Mesodermal cell (in vitro differentiated cells): Measurements from ENCODE around the gene RBMS3.
A peak's percentile ranks its signal among the peaks of the same experiment; 100 is the strongest.

Experiments used
- H3K27ac ChIP-seq: 2 replicates; pipeline ENCODE4 v1.7.0; 2013; ENCODE audit warnings: mild to moderate bottlenecking, low read depth, low read length, moderate library complexity; ENCODE audit not compliant: severe bottlenecking
- H3K36me3 ChIP-seq: 2 replicates; pipeline ENCODE4 v1.7.1; 2013; ENCODE audit warnings: mild to moderate bottlenecking, low read length, moderate library complexity; ENCODE audit not compliant: control insufficient read depth, insufficient read depth
- H3K4me1 ChIP-seq: one replicate; pipeline ENCODE4 v1.7.1; 2013; ENCODE audit warnings: mild to moderate bottlenecking, low read length; ENCODE audit not compliant: insufficient read depth, control insufficient read depth, poor library complexity, severe bottlenecking
- H3K4me3 ChIP-seq: 2 replicates; pipeline ENCODE4 v1.7.0; 2013; ENCODE audit warnings: low read length, control low read depth, mild to moderate bottlenecking; ENCODE audit not compliant: insufficient read depth, poor library complexity, severe bottlenecking; ENCODE audit errors: extremely low read depth
- H3K9me3 ChIP-seq: 2 replicates; pipeline ENCODE4 v1.7.1; 2013; ENCODE audit warnings: mild to moderate bottlenecking, low read length, moderate library complexity; ENCODE audit not compliant: control insufficient read depth
- WGBS, 2 experiments: methylation state at CpG; one replicate each; pipeline ENCODE4 v1.1.5; 2013; ENCODE audit warnings: missing lambda C conversion rate in 2 of 2; ENCODE audit not compliant: insufficient coverage in 2 of 2; 5-methylcytosine and 5-hydroxymethylcytosine counted together

The RBMS3 gene

GRCh38 chr3:29275309-29275708 lies 5.6 kb upstream of the RBMS3 start:
- Histone ChIP-seq H3K36me3 (no peaks in the 10 kb centered on the region), H3K27ac (no peak overlapping the region), H3K4me3 (no peak overlapping the region), H3K9me3 (no peaks in the 10 kb centered on the region), H3K4me1 (peaks cover 13% of the 10 kb centered on the region)
- WGBS, 2 experiments, result 100% methylated on average over 1 to 2 of the region's 3 CpGs

GRCh38 chr3:29277249-29277648 lies 3.6 kb upstream of the RBMS3 start:
- H3K27ac ChIP-seq, result no peak overlapping the region
- peaks cover 13% of the 10 kb centered on the region for H3K4me1 ChIP-seq
- no peaks in the 10 kb centered on the region for H3K9me3 ChIP-seq
- 93 to 97% methylated on average over 2 to 5 of the region's 6 CpGs for WGBS, 2 experiments
- no peaks in the 10 kb centered on the region for H3K36me3 ChIP-seq
- H3K4me3 ChIP-seq, result no peak overlapping the region

GRCh38 chr3:29279286-29279685 lies 1.6 kb upstream of the RBMS3 start:
- H3K27ac ChIP-seq, result peak overlapping the region; percentile 39
- 76 to 80% methylated on average over 4 of the region's 4 CpGs for WGBS, 2 experiments
- peak overlapping the region; percentile 71 for H3K4me3 ChIP-seq
- peaks cover 13% of the 10 kb centered on the region for H3K4me1 ChIP-seq
- no peaks in the 10 kb centered on the region for H3K9me3 ChIP-seq
- H3K36me3 ChIP-seq, result no peaks in the 10 kb centered on the region

GRCh38 chr3:29279806-29280205 lies 1.1 kb upstream of the RBMS3 start:
- peak overlapping the region; percentile 71 for H3K4me3 ChIP-seq
- 70 to 92% methylated on average over 3 to 7 of the region's 8 CpGs for WGBS, 2 experiments
- peaks cover 13% of the 10 kb centered on the region for H3K4me1 ChIP-seq
- H3K36me3 ChIP-seq, result no peaks in the 10 kb centered on the region
- H3K9me3 ChIP-seq, result no peaks in the 10 kb centered on the region
- no peak overlapping the region for H3K27ac ChIP-seq

- H3K4me3 ChIP-seq, result peak overlapping the region; percentile 71
- H3K27ac ChIP-seq, result peak overlapping the region; percentile 95
- H3K9me3 ChIP-seq, result no peaks in the 10 kb centered on the region
- peaks cover 19% of the 10 kb centered on the region for H3K4me1 ChIP-seq
- WGBS, 2 experiments, result no CpG with 5 or more reads among the region's 3 CpGs
- H3K36me3 ChIP-seq, result no peaks in the 10 kb centered on the region
Measured at GRCh38 chr3:29281094-29281343, 148 bp downstream of the RBMS3 start.

- H3K4me3 ChIP-seq, result peak overlapping the region; percentile 71
- H3K4me1 ChIP-seq, result peaks cover 24% of the 10 kb centered on the region
- 0 to 3% methylated on average over 3 to 8 of the region's 18 CpGs for WGBS, 2 experiments
- H3K9me3 ChIP-seq, result no peaks in the 10 kb centered on the region
- peak overlapping the region; percentile 95 for H3K27ac ChIP-seq
- H3K36me3 ChIP-seq, result no peaks in the 10 kb centered on the region
Measured at GRCh38 chr3:29281344-29282241, 722 bp downstream of the RBMS3 start.

GRCh38 chr3:29282427-29283230 lies 1.8 kb downstream of the RBMS3 start:
- H3K36me3 ChIP-seq, result no peaks in the 10 kb centered on the region
- WGBS, 2 experiments, result 15 to 62% methylated on average over 4 to 6 of the region's 13 CpGs
- H3K4me3 ChIP-seq, result peak overlapping the region; percentile 71
- peak overlapping the region; percentile 95 for H3K27ac ChIP-seq
- peaks cover 24% of the 10 kb centered on the region for H3K4me1 ChIP-seq
- H3K9me3 ChIP-seq, result no peaks in the 10 kb centered on the region

GRCh38 chr3:29283231-29284119 lies 2.6 kb downstream of the RBMS3 start:
- WGBS, 2 experiments, result 24 to 34% methylated on average over 3 of the region's 4 CpGs
- Histone ChIP-seq H3K4me3 (peak overlapping the region; percentile 71), H3K27ac (peak overlapping the region; percentile 95), H3K36me3 (no peaks in the 10 kb centered on the region), H3K9me3 (no peaks in the 10 kb centered on the region), H3K4me1 (peaks cover 27% of the 10 kb centered on the region)

GRCh38 chr3:29284497-29284896 lies 3.6 kb downstream of the RBMS3 start:
- no peaks in the 10 kb centered on the region for H3K9me3 ChIP-seq
- H3K4me3 ChIP-seq, result peak overlapping the region; percentile 71
- WGBS, 2 experiments, result no CpG with 5 or more reads among the region's 2 CpGs
- H3K4me1 ChIP-seq, result peaks cover 24% of the 10 kb centered on the region
- H3K36me3 ChIP-seq, result no peaks in the 10 kb centered on the region
- no peak overlapping the region for H3K27ac ChIP-seq

GRCh38 chr3:29285471-29286071 lies 4.7 kb downstream of the RBMS3 start:
- H3K27ac ChIP-seq, result peak overlapping the region; percentile 60
- WGBS, 2 experiments, result 0% methylated on average over 1 of the region's 4 CpGs; no CpG with 5 or more reads in 1 of the 2 experiments

More at GRCh38 chr3:29285471-29286071, 4.7 kb downstream of the RBMS3 start:
- Histone ChIP-seq H3K4me1 (peaks cover 28% of the 10 kb centered on the region), H3K36me3 (no peaks in the 10 kb centered on the region), H3K4me3 (peak overlapping the region; percentile 25), H3K9me3 (no peaks in the 10 kb centered on the region)
